DMS153 treated with DMSO at 0.1 percent for 48 hours (cell line): ENCODE measurements around the gene ST7.
"Not testable (repeated sequence)": the region's sequence is repeated elsewhere in the genome, so short reads cannot be mapped to it uniquely, and the experiment has no call there.

Experiments used
- DNase-seq: peaks from one replicate; lab custom pipeline; 2025; ENCODE audit not compliant: unreplicated experiment; lab: John Stamatoyannopoulos, UW

The ST7 gene

DNA sequence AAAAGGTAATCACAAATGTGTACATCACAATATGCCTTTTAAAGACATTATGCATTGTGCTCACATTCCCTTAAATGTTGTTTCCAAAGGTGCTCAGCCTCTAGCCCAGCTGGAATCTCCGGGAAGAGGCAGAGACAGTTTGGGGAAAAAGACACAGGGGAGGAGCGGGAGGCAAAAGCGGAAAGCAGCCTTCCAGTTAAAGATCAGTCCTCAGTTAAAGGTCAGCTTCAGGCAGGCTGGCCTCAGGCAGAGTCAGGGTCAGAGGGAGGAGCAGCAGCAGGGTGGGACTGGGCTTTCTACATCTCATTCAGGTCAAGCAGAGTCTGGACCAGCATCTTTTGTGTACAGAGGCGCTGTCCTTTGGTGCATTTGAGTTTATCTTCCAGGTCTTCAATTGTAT, 18.6 kb downstream of the ST7 start:
- no peak for DNase-seq

DNA sequence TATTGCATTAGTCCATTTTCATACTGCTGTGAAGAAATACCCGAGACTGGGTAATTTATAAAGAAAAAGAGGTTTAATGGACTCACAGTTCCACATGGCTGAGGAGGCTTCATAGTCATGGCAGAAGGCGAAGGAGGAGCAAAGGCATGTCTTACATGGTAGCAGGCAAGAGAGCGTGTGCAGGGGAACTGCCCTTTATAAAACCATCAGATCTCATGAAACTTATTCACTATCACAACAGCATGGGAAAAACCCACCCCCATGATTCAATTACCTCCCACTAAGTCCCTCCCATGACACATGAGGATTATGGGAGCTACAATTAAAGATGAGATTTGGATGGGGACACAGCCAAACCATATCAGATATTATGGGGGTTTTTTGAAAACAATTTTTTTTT, 21.7 kb downstream of the ST7 start:
- not testable (repeated sequence) for DNase-seq

DNA sequence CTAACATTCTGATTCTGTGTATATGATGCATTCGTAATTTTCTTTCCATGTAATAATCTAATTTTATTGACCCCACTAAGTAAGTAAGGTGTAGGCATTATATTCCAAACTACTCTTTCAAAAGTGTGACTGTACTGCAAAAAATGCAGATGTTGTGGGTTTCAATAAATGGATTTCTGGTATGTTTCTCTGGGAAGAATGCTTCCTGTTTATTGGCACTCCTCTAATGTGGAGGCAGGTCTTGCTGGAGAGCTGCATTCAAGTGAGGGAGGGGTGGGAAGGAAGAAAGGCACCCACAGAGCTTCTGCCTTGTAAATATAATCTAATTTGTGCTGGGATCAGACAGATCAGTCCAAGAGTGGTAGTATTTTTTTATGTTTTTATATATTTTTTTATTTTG, 23.9 kb downstream of the ST7 start:
- no peak for DNase-seq

DNA sequence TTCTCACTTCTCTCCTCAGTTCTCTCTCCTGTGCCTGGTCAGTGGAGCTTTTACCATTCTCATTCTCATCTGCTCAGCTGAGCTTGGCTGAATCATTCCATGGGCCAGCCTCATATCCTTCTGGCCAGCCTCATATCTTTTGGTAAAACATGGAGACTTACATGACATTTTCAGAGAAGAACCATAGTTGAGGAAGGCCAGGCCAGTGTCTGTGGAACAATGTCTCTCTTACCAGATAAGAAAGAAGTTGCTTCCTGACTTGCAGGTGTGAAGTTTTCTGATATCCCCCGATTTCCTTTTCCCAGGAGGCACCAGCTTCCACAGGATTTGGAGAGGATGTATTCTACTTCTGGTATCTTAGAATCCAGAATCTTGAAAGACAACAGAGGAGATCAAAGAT, 24.7 kb downstream of the ST7 start:
- DNase-seq: no peak

DNA sequence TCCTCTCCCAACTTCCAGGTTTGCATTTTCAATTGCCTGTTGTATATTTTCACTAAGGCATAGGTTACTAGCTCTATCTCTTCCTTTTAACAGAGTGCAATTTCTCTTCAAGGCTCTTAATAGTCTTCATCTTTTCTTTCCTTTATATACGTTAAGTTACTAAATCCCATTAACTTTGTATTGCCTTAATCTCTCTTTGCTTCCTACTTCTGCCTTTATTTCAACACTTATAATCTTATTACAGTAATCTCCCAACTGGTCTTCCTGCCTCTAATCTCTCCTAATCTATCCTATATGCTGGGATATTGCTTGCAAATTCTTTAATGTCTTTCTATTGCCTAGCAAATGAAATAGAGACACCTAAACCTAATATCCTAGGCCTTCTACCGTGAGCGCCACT, 26.1 kb downstream of the ST7 start:
- no peak for DNase-seq

DNA sequence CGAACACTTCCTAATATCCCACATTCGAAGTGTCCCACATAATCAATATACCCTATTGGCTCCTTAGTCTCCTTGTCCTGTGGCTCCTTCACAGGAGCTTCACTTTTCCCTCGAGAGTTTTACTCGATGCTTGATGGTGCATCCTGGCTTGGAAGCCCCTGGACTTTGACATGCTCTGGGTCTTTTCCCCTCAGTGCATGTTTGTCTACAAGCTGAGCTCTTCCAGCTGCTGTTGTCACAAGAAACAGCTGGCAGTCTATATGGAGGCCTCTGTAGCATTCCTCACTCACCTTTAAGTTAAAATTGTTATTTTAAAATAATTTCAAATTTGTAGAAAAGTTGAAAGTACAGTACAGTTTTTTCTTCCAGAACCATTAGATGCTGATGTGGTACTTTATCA, 27.1 kb downstream of the ST7 start:
- DNase-seq: no peak

DNA sequence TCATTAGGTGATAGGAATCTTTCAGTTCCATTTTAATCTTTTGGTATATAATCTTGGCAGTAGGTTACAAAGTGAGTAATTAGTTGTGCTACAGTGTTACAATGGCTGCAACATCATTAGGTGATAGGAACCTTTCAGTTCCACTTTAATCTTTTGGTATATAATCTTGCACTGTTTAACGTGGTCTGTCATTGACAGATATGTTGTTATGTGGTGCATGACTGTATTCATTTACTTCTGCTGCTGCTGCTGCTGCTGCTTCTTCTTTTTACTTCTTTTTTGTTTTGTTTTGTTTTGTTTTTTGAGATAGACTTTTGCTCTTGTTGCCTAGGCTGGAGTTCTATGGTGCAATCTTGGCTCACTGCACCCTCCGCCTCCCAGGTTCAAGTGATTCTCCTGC, 28.6 kb downstream of the ST7 start:
- DNase-seq: no peak

DNA sequence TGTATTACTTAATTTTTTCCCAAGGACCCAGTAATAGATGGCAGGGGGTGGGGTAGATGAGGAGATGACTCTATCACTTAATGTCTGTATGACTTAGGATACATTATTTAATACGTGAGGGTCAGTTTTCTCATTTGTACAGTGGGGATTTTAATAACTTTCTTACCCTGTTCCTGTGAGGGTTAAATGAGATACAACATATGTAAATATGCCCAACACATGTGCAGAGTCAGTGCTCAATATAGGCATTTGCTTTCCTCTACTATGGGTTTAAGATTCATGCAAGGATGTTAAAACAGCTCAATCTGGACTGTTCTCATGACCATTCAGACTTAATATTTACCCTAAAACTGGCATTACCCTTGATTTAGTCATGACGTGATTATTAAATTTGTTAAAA, 31.2 kb downstream of the ST7 start:
- DNase-seq: no peak

DNA sequence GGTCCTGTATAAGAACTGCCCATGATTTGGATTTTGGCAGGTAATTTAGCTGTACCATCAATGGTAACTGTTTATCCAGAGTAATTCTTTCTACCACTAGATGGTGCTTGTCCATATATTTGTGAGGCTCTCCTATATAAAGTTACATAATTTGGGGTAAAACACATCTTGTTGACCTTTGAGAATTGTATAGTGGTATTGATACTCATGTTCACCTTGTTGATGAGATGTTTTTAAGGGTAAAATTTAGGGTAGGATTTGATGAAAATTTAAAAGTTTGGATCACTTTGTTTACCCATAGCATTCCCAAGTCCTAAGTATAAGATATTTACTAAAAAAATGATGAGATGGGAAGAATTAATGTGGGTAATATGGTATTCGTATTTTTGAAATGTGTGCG, 31.6 kb downstream of the ST7 start:
- DNase-seq: peak; percentile 23

DNA sequence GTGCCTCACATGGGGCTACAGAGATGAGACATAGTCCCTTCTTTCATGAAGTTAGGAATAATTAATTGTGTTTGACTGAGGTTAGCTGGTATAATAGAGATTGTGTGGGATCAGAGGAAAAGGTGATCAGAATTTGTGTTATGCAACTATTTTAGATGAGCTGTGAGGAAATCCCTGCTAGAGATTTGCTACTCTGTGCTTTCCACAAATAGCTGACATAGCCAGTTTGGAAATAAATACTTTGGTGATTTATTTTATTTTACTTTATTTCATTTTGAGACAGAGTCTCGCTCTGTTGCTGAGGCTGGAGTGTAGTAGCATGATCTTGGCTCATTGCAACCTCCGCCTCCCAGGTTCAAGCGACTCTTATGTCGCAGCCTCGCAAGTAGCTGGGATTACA, 32.3 kb downstream of the ST7 start:
- DNase-seq: no peak

DNA sequence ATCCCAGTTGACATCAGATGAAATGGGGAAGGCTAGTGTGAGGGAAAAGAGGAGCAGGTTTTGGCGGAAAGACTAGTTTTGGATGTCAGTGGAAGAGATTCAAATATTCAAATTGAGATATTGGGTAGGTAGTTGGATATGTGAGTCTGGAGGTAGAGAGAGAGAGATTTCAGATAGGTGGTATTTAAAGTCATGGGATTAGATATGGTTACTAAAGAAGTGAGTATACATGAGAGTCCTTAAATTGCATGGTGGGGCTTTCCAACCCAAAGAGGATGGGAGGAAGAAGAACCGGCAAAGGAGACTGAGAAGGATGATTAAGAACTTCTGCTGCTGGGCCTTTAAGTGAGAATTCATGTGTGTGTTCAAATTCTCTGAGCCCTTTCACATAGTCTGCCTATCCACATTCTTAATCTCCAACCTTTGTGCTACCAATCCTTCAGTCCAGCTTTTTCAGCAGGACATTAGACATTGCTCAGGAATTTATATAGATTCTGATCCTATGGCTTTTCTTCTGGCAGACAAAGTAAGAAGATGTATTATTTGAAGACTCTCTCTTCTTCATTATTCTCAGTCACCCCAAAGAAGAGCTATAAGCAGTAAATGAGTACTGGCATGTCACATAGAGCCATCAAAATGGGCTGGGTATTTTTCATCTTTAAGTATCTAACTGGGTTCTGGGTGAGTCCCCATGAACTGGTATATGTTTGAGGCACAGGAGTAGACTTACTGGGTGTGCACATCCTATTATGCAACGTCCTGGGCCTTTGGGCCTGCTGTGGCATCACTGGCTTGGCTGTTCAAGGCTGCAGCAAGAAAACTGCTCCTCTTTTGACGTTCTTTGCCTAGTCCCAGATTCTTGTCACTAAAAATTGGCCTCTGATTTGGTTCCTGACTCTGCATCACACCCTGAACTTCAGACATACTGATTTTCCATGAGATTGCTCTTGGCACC, 33.6 kb downstream of the ST7 start:
- DNase-seq: no peak

DNA sequence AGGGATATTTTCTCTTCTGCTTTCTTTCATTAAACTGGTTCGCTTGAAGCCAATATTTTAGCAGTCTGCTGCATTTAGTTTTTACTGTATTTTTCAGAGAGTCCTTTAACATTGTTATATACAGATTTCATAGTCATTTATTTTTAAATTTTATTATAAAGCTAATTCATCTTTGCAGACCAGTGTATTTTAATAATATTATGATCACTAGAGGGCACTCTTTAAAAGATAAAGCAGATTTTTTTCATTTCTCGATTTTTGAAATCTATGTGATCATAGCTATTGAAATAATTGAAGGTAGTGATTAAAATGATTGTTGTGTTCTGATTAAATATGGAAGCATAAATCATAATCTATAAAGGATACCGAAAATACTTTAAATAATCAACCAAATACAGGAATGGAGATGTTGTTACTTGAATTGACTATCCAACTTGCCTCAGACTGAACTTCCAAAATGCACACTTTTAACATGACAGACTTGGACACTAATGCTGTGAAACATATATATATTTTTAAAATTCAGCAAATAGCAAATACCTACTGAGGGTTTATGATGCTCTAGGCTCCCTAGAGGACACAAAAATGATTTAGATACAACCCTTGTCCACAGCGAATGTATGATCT, 35.2 kb downstream of the ST7 start:
- DNase-seq: peak; percentile 9

DNA sequence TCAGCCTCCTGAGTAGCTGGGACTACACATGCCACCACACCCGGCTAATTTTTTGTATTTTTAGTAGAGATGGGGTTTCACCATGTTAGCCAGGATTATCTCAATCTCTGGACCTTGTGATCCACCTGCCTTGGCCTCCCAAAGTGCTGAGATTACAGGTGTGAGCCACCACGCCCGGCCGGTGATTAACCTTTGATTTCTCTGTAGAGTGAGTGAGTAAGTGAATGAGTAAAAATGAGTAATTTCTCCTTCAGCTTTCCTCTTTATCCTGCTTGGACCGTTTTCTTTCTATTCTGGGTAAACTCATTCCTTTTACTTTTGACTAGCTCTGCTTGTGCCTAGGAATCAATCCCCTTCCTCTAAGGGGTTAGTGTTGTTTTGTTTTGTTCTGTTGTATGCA, 36.8 kb downstream of the ST7 start:
- DNase-seq: no peak

DNA sequence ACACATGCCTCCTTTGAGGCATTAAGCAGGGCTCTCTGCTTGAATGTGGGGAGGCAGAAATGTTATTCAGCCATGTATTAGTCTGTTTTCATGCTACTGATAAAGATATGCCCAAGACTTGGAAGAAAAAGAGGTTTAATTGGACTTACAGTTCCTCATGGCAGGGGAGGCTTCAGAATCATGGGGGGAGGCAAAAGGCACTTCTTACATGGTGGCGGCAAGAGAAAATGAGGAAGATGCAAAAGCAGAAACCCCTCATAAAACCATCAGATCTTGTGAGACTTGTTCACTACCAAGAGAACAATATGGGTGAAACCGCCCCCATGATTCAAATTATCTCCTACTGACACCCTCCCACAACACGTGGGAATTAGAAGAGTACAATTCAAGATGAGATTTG, 37.9 kb downstream of the ST7 start:
- no peak for DNase-seq

DNA sequence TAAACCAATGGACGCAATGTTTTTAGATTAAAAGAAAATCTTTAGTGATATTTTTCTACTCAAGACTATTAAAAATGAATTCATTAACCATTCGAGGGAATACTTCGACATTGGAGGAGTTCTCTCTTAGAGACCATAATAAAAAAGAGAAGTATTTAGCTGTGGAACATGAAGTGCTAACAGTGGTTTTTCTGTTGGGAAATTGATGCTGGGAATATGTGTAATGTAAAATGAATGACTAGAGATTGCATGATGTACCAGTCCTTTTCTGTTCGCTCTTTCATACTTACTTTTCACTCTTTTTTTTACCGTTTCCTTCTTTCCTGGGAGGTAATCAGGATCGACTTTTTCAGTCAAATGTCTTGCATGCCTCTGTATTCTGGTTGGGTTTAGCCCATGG, 41.3 kb downstream of the ST7 start:
- no peak for DNase-seq

DNA sequence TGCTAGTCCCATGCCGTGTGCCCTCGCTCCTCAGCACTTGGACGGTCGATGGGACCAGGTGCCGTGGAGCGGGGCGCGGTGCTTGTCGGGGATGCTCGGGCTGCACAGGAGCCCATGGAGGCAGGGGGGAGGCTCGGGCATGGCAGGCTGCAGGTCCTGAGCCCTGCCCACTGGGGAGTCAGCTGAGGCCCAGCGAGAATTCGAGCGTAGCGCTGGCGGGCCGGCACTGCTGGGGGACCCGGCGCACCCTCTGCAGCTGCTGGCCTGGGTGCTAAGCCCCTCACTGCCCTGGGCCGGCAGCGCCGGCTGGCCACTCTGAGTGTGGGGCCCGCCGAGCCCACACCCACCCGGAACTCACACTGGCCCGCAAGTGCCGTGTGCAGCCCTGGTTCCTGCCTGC, 44.7 kb downstream of the ST7 start:
- no peak for DNase-seq

DNA sequence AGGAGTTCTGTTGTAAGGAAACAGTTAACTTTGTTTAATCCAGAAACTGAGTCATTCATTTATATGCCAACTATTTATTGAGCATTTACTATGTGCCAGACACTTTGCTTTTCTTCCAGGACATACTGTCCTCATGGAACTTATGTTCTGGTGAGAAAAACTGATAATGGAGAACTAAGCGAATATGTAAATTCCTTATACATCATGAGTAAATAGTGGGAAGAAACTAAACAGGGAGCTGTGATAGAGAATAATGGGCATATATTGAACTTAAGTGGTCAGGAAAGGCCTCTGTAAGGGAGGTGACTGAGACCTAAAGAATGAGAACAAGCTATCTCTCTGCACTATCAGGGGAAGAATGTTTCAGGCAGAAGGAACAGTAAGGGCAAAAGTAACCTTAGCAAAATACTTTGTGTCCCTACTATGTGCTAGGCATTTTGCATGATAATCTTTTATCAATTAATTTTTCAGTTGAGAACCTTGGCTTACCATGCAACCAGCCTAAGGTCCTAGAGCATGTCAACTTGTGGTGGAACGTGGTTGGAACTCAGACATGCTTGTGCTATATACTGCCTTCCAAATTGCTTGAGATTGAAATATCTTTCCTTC, 45.4 kb downstream of the ST7 start:
- no peak for DNase-seq

DNA sequence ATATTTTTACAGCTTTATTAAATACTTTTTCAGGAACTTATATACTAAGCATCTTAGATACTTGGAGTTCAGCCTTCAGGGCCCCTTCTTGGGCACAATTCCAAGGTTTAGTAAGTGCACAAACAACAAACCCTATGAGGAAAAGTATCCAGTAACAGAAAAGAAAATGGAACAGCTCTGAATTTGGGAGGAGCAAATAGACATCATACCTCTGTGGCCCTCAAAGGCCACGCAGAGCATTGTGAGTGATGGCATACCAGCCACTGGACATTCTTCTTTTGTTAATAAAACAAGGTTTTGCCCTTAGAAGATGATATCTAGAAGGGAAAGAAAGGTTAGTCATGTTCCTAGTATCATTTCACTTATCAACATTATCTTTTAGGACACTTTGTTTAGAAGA, 46.0 kb downstream of the ST7 start:
- no peak for DNase-seq

DNA sequence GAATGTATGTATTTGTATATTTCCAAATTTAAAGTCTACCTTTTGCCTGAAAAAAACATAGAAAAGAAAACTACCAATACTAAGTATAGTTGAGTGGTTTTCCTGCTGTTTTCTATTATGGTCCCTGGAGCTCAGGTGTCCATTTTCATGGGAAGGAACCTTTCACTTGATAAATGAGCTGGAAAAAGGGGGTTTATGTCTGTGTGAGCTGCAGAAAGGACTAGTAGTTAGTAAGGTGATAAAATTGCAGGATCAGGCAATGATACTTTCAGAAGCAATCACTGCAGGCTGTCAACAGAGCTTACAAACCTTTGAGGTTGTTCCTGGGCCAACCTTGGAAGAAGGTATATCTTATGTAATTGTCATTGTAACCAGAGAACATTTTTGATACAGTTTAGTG, 48.0 kb downstream of the ST7 start:
- no peak for DNase-seq

DNA sequence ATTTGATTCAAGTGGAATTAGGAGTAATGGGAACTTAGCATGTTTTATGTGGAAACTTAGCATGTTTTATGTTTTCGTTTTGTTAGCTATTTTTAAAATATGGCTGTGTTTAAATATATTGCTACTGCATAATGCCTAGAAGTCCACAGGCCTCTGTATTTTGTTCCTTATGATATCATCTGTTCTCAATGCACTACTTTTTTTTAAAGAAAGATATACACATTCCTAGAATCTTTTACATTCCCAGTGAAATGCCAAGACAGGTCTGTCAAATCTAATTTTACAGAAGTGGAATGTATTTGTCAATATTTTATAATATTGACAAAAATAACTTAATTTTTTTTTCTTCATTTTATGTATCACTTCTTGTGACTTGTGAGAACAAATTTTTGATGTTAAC, 51.6 kb downstream of the ST7 start:
- DNase-seq: no peak

DNA sequence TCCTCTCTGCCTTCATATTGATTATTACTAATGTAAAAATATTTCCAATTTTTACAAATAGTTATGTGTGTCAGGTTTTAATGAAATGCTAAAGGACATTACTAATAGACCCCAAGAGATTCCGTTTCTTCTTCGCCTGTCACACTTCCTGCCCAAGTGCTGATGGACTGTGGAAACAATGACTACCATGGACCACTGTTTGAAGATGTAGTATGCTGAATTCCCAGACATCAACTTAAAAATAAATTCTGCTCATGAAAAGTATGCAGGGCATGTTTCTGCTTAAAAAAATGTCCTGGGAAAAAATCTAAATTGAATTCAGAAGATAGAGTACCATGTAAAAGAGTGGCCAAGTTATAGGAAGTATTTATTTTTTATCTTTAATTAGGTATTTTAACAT, 52.1 kb downstream of the ST7 start:
- no peak for DNase-seq
